GM12878 (cell line): Measurements from ENCODE around the gene DAPK2. TPM values are rescaled to one million over a fixed set of nuclear protein-coding genes. Genes with fewer than 3 reads are reported as not detected.

ENCODE experiments used
- ATAC-seq: fragments of 200-7000 bp; cut with Tn5 transposase; 3 replicates; pipeline ENCODE4 v1.9.1; 2020; ENCODE audit warnings: mild to moderate bottlenecking, moderate library complexity
- BruUV-seq: library from RNA; stranded (reverse); fragments of 400-500 nt; replicated peaks from 2 replicates; lab custom pipeline; 2021; lab: Mats Ljungman, UMichigan
- CTCF ChIA-PET: fragments of 300-600 bp; sonication (Branson Sonifier 250); formaldehyde crosslinking; extraction: SDS; loops from one replicate; lab custom pipeline; 2021; ENCODE audit warnings: inconsistent platforms; lab: Yijun Ruan, JAX
- POLR2A ChIA-PET: fragments of 350-600 bp; formaldehyde crosslinking; extraction: SDS; loops from one replicate; lab custom pipeline; 2021; ENCODE audit warnings: inconsistent platforms; lab: Charles Lee
- RAD21 ChIA-PET: fragments of 300-600 bp; sonication (Branson Sonifier 250); formaldehyde crosslinking; loops from one replicate; lab custom pipeline; 2023; ENCODE audit warnings: antibody characterized with exemption; ENCODE audit not compliant: unreplicated experiment; lab: Charles Lee
- SMC1A ChIA-PET: fragments of 300-600 bp; sonication (Branson Sonifier 250); formaldehyde crosslinking; loops from one replicate; lab custom pipeline; 2023; ENCODE audit not compliant: unreplicated experiment, uncharacterized antibody; lab: Charles Lee
- DNase-seq: peaks from one replicate; pipeline ENCODE4 v3.0.0-alpha.2; 2011; ENCODE audit warnings: low read depth, low spot score
- FAIRE-seq: peaks from 3 replicates; lab custom pipeline; 2011; peaks lifted over from hg19 to GRCh38; lab: Jason Lieb, UNC
- H2AFZ ChIP-seq: 2 replicates; pipeline ENCODE4 v1.6.0; 2011; ENCODE audit warnings: low read depth, low read length, control low read depth; ENCODE audit not compliant: control insufficient read depth
- H3K27ac ChIP-seq: 2 replicates; pipeline ENCODE4 v1.5.1; 2011; ENCODE audit warnings: control low read depth; ENCODE audit not compliant: control insufficient read depth, insufficient read depth
- H3K27me3 ChIP-seq, 2 experiments: replicated peaks in 1 of 2; 2 replicates each; pipeline versions ENCODE4 v1.6.0 to v1.6.1; 2011; ENCODE audit warnings: low read length in 1 of 2; ENCODE audit not compliant: control insufficient read depth in 2 of 2, insufficient read depth in 2 of 2
- H3K36me3 ChIP-seq, 2 experiments: 2 replicates each; pipeline ENCODE4 v1.5.1; 2011; ENCODE audit warnings: low read length in 1 of 2; ENCODE audit not compliant: control insufficient read depth in 2 of 2, insufficient read depth in 2 of 2
- H3K4me1 ChIP-seq: 2 replicates; pipeline ENCODE4 v1.6.1; 2011; ENCODE audit warnings: mild to moderate bottlenecking, low read length, moderate library complexity, mixed read lengths; ENCODE audit not compliant: control insufficient read depth, insufficient read depth
- H3K4me2 ChIP-seq: 2 replicates; pipeline ENCODE4 v1.6.0; 2011; ENCODE audit warnings: control low read depth; ENCODE audit not compliant: control insufficient read depth, insufficient read depth
- H3K4me3 ChIP-seq: fragments of 200-600 bp; sonication (generic); 2 replicates; pipeline ENCODE4 v1.5.1; 2016
- H3K79me2 ChIP-seq: 2 replicates; pipeline ENCODE4 v1.6.0; 2011; ENCODE audit warnings: low read length; ENCODE audit not compliant: control insufficient read depth, insufficient read depth
- H3K9ac ChIP-seq: 2 replicates; pipeline ENCODE4 v1.8.0; 2011; ENCODE audit warnings: low read length, control low read depth, mixed read lengths; ENCODE audit not compliant: control insufficient read depth, insufficient read depth
- H3K9me3 ChIP-seq: replicated peaks from 3 replicates; pipeline ENCODE4 v1.5.1; 2011; ENCODE audit warnings: mild to moderate bottlenecking, low read length; ENCODE audit not compliant: control insufficient read depth, insufficient read depth
- H4K20me1 ChIP-seq: 2 replicates; pipeline ENCODE4 v1.6.0; 2011; ENCODE audit not compliant: control insufficient read depth, insufficient read depth
- CBFB ChIP-seq: IDR thresholded peaks from 2 replicates; pipeline ENCODE4 v1.6.1; 2016; ENCODE audit warnings: antibody characterized with exemption, low read depth
- CHD1 ChIP-seq: IDR thresholded peaks from 2 replicates; pipeline ENCODE4 v1.6.1; 2012; ENCODE audit warnings: low read depth, low read length, improper control_type of control experiment
- CHD4 ChIP-seq: fragments of 200-600 bp; sonication (generic); IDR thresholded peaks from 2 replicates; pipeline ENCODE4 v1.6.1; 2016; ENCODE audit warnings: mild to moderate bottlenecking
- CREM ChIP-seq: IDR thresholded peaks from 2 replicates; pipeline ENCODE4 v1.6.1; 2014; ENCODE audit warnings: antibody characterized with exemption, low read depth
- EED ChIP-seq: sonication (generic); IDR thresholded peaks from 2 replicates; pipeline ENCODE4 v1.6.1; 2016; ENCODE audit warnings: antibody characterized with exemption, low read depth
- IKZF1 ChIP-seq: fragments of 450-650 bp; conservative IDR thresholded peaks from 2 replicates; pipeline ENCODE4 v1.6.1; 2017; ENCODE audit warnings: antibody characterized with exemption, mild to moderate bottlenecking
- KAT2A ChIP-seq: conservative IDR thresholded peaks from 2 replicates; pipeline ENCODE4 v1.6.1; 2011; ENCODE audit warnings: low read depth, low read length; ENCODE audit not compliant: control insufficient read depth
- REST ChIP-seq: IDR thresholded peaks from 2 replicates; pipeline ENCODE4 v1.6.1; 2012; ENCODE audit warnings: mild to moderate bottlenecking, low read depth, low read length
- RUNX3 ChIP-seq: IDR thresholded peaks from 2 replicates; pipeline ENCODE4 v1.6.1; 2012; ENCODE audit warnings: low read length, inconsistent platforms
- SIN3A ChIP-seq: IDR thresholded peaks from 2 replicates; pipeline ENCODE4 v1.6.1; 2012; ENCODE audit warnings: low read depth, low read length, improper control_type of control experiment
- SMAD5 ChIP-seq: IDR thresholded peaks from 2 replicates; pipeline ENCODE4 v1.6.1; 2016; ENCODE audit warnings: antibody characterized with exemption, low read depth
- SREBF1 ChIP-seq: IDR thresholded peaks from 2 replicates; pipeline ENCODE4 v1.6.1; 2012; ENCODE audit warnings: mild to moderate bottlenecking, low read length
- TBL1XR1 ChIP-seq: IDR thresholded peaks from 2 replicates; pipeline ENCODE4 v1.6.1; 2012; ENCODE audit warnings: low read depth, low read length, improper control_type of control experiment
- ZNF274 ChIP-seq: IDR thresholded peaks from one replicate; pipeline ENCODE4 v1.8.0; 2011; ENCODE audit not compliant: insufficient read length, insufficient read depth
- ZNF384 ChIP-seq: IDR thresholded peaks from 2 replicates; pipeline ENCODE4 v1.6.1; 2012; ENCODE audit warnings: low read depth, mild to moderate bottlenecking, low read length, improper control_type of control experiment, borderline replicate concordance
- ZSCAN29 ChIP-seq: fragments of 450-650 bp; IDR thresholded peaks from 2 replicates; pipeline ENCODE4 v1.6.1; 2017; ENCODE audit warnings: mild to moderate bottlenecking, moderate library complexity
- WGBS: methylation state at CpG from one replicate; pipeline ENCODE4 v1.1.6; 2016; ENCODE audit warnings: low lambda C conversion rate; ENCODE audit not compliant: insufficient replicate concordance, insufficient coverage; ENCODE audit errors: missing lambda C conversion rate; 5-methylcytosine and 5-hydroxymethylcytosine counted together
- in situ Hi-C: fragments of 300-500 bp; cut with MboI; formaldehyde crosslinking; loops from 9 replicates; pipeline ENCODE4 v1.14.3; 2018; ENCODE audit warnings: mixed read lengths
- intact Hi-C: fragments of 100-400 bp; cut with micrococcal nuclease; formaldehyde crosslinking; loops from one replicate; pipeline ENCODE4 v1.14.2; 2022; ENCODE audit not compliant: unreplicated experiment
- polyA plus RNA-seq, 11 experiments: library from polyadenylated mRNA; depleted of rRNA in 4 of 11; unstranded in 6 of 11; stranded (reverse) in 5 of 11; fragments of >200 nt; fragmentation: Nextera tagmentation in 4 of 11; fragmentation: Illumina TruSeq in 1 of 11; extraction: Ambion mirVana in 4 of 11; extraction: Trizol in 1 of 11; gene quantifications; 1 replicate in 1 of 11; 2 replicates in 10 of 11; pipeline versions ENCODE4 v1.2.1 to v1.2.3, GENCODE V29; 2011 to 2016; ENCODE audit warnings: inconsistent platforms in 2 of 11, missing spikeins in 2 of 11, low read depth in 1 of 11
- total RNA-seq, 4 experiments: library from RNA; depleted of rRNA in 3 of 4; stranded (reverse); fragments of >200 nt in 3 of 4; fragmentation: Illumina TruSeq in 1 of 4; extraction: Trizol in 1 of 4; gene quantifications; 2 replicates each; pipeline versions ENCODE4 v1.2.1 to v1.2.3, GENCODE V29; 2013 to 2021
- TF ChIP-seq, protein P1 (sequence below): fragments of 450-650 bp; IDR thresholded peaks from 2 replicates; pipeline ENCODE4 v1.6.1; 2016; ENCODE audit warnings: mild to moderate bottlenecking
- TF ChIP-seq, protein P2 (sequence below): fragments of 450-650 bp; IDR thresholded peaks from 2 replicates; pipeline ENCODE4 v1.6.1; 2016; ENCODE audit warnings: mild to moderate bottlenecking, moderate library complexity, borderline replicate concordance

Gene DAPK2
- total and polyA plus RNA-seq, 10 of the 15 experiments (the other 5 are each of a cell fraction or from before 2014, with no cell fraction given), result 0.69 to 8.4 (median 4.1) TPM

GRCh38 chr15:63990454-63990853 is 55.8 kb downstream of the DAPK2 start:
- intact Hi-C loops, result no loop called here
- Histone ChIP-seq H4K20me1 (no peaks in the 10 kb centered on the region), H3K79me2 (peaks cover 5% of the 10 kb centered on the region), H3K9ac (no peak overlapping the region), H3K27ac (peak overlapping the region; percentile 88), H2AFZ (no peak overlapping the region), H3K4me2 (peak overlapping the region; percentile 78), H3K27me3 (no peaks in the 10 kb centered on the region), H3K9me3 (no peaks in the 10 kb centered on the region), H3K4me3 (no peak overlapping the region), H3K36me3 (no peaks in the 10 kb centered on the region; a peak in 1 of 4 replicates), H3K4me1 (peaks cover 76% of the 10 kb centered on the region)
- RAD21 ChIA-PET, result interaction anchor here (10.8 to 11.2 kb wide), 2 partner anchors 19 to 57 kb away, joined by 102 to 104 read pairs; partner anchors contain the start of gene DAPK2
- no TSS peak for BruUV-seq
- WGBS, result 54% methylated on average over 8 of the region's 8 CpGs
- no peak for ATAC-seq
- POLR2A ChIA-PET, result interaction anchor here (0.5 kb wide), 1 partner anchor 1249 kb away, joined by 3 read pairs; no protein-coding TSS in a partner anchor
- FAIRE-seq, result no peak
- SMC1A ChIA-PET, result interaction anchor here (1.2 to 6.2 kb wide), 3 partner anchors 19 to 127 kb away, joined by 3 to 66 read pairs (median 8); no protein-coding TSS in a partner anchor
- in situ Hi-C loops, result no loop called here
- CTCF ChIA-PET, result interaction anchor here (0.7 to 7.7 kb wide), 4 partner anchors 20 to 55 kb away, joined by 3 to 61 read pairs (median 14); partner anchors contain the start of gene DAPK2
- DNase-seq, result no peak
- TF ChIP-seq ZNF274 (no peak), IKZF1 (peak; percentile 41; the same call in 1 of the 2 replicates), CBFB (0 out of 2 replicates have a peak, but pooled peaks have one; percentile 44), SREBF1 (no peak), SIN3A (no peak), CHD1 (no peak), EED (peak; percentile 90), ZSCAN29 (no peak), ZNF384 (no peak), SMAD5 (no peak), REST (no peak), TBL1XR1 (no peak), RUNX3 (peak; percentile 73), CREM (no peak), CHD4 (no peak), KAT2A (no peak)
- TF ChIP-seq, protein P1, sequence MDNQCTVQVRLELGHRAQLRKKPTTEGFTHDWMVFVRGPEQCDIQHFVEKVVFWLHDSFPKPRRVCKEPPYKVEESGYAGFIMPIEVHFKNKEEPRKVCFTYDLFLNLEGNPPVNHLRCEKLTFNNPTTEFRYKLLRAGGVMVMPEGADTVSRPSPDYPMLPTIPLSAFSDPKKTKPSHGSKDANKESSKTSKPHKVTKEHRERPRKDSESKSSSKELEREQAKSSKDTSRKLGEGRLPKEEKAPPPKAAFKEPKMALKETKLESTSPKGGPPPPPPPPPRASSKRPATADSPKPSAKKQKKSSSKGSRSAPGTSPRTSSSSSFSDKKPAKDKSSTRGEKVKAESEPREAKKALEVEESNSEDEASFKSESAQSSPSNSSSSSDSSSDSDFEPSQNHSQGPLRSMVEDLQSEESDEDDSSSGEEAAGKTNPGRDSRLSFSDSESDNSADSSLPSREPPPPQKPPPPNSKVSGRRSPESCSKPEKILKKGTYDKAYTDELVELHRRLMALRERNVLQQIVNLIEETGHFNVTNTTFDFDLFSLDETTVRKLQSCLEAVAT, result no peak
- TF ChIP-seq, protein P2, sequence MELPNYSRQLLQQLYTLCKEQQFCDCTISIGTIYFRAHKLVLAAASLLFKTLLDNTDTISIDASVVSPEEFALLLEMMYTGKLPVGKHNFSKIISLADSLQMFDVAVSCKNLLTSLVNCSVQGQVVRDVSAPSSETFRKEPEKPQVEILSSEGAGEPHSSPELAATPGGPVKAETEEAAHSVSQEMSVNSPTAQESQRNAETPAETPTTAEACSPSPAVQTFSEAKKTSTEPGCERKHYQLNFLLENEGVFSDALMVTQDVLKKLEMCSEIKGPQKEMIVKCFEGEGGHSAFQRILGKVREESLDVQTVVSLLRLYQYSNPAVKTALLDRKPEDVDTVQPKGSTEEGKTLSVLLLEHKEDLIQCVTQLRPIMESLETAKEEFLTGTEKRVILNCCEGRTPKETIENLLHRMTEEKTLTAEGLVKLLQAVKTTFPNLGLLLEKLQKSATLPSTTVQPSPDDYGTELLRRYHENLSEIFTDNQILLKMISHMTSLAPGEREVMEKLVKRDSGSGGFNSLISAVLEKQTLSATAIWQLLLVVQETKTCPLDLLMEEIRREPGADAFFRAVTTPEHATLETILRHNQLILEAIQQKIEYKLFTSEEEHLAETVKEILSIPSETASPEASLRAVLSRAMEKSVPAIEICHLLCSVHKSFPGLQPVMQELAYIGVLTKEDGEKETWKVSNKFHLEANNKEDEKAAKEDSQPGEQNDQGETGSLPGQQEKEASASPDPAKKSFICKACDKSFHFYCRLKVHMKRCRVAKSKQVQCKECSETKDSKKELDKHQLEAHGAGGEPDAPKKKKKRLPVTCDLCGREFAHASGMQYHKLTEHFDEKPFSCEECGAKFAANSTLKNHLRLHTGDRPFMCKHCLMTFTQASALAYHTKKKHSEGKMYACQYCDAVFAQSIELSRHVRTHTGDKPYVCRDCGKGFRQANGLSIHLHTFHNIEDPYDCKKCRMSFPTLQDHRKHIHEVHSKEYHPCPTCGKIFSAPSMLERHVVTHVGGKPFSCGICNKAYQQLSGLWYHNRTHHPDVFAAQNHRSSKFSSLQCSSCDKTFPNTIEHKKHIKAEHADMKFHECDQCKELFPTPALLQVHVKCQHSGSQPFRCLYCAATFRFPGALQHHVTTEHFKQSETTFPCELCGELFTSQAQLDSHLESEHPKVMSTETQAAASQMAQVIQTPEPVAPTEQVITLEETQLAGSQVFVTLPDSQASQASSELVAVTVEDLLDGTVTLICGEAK, result no peak
